Measurements from ENCODE around the gene NPHP3.
A peak's percentile ranks its signal among the peaks of the same experiment; 100 is the strongest.

Gene NPHP3

DNA sequence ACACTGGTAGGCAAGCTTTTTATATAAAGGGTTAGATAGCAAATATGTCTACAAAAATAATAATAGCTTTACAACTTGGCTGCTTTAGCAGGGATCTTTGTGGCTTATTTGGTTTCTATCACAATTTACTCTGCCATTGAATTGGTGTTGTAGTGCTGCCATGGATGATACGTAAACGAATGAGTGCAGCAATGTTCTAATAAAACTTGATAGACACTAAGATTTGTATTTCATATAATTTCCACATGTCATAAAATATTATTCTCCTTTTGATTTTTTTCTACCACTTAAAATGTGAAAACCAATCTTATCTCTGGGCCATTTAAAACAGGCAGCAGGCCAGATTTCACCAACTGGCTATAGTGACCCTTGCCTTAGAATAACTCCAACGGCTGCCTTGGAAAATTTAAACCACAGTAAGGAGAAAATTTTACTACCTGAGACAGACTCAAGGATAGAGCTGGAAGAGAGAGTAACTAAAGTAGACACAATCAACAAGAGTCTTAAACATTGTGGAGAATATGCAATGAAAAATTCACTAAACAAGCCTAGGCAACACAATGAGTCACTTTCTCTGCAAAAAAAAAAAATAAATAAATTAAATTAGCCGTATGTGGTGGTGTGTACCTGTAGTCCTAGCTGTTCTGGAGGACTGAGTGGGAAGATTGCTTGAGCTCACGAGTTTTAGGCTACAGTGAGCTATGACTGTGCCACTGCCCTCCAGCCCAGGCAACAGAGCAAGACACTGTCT is 8.1 kb downstream of the NPHP3 start:
- no peak for DNase-seq
- in situ Hi-C loops (cut with HindIII; ENCODE audit: low pct_ligation_motif_present, low pct_unique_long_range_greater_than_20kb, low sequenced_read_pairs), result no loop called here

DNA sequence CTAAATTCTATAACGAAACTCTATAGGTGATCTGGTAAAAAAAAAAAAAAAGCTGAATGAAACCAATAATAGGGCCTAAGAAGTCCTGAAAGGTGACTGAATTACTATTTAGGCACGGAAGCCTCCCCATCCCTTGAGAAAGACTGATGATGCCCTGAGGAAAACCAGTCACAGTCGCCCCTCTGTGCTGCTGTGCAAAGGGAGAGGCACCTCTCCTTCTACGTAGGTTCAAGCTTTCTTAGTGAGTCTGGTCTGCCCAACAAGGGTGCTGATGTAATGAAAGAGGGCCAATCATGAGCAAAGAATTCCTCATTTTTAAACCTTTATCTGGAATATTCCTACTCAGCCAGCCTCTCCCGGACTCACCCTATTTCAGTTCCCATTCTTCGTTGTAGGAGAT is 11.9 kb downstream of the NPHP3 start:
- DNase-seq, result no peak
- in situ Hi-C loops (cut with HindIII; ENCODE audit: low pct_ligation_motif_present, low pct_unique_long_range_greater_than_20kb, low sequenced_read_pairs), result no loop called here

DNA sequence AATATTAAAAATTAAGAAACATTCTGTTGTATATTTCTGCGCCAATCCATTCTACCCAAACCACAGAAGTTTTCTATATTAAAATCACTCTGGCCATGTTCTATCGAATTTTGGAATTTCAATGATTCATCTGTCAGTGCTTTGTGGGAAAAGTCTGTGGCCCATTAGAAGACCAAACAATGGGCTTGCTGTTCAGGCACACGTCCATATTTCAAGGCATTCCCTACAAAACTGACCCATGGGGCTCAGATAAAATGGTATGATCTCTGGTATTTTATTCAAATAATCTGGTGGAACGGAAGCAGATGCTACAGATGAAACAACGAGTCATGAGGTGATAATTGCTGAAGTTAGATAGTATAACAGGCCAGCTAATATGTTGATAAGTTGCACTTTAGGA is 12.4 kb downstream of the NPHP3 start:
- in situ Hi-C loops (cut with HindIII; ENCODE audit: low pct_ligation_motif_present, low pct_unique_long_range_greater_than_20kb, low sequenced_read_pairs), result no loop called here
- no peak for DNase-seq

DNA sequence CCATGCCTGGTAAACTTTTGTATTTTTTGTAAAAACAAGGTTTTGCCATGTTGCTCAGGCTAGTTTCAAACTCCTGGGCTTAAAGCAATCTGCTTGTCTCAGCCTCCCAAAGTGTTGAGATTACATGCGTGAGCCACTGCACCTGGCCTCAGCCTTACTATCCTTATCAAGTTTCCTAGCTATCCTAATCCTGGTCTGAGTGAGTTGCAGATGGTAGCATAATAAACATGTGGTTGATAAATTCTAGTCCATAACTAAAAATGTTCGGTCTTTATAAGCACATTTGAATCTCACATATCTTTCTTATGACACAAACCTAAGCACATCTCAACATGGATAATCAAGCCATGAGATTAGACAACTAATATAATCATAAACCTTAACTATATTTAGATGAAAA is 18.5 kb downstream of the NPHP3 start:
- no peak for DNase-seq
- in situ Hi-C loops (cut with HindIII; ENCODE audit: low pct_ligation_motif_present, low pct_unique_long_range_greater_than_20kb, low sequenced_read_pairs), result no loop called here

DNA sequence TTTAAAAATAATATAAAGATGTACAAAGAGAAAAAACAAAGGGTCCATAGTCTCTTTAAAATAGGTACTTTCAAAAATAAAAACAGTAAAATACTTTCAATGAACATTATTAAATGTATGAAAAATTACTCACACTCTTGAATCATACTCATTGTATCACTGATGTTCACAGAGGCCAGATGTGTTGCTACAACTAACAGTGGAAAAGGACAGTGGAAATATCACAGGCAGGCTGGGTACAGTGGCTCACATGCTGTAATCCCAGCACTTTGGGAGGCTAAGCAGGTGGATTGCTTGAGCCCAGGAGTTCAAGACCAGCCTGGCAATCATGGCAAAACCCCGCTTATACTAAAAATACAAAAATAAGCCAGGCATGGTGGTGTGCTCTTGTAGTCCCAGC is 26.8 kb downstream of the NPHP3 start:
- in situ Hi-C loops (cut with HindIII; ENCODE audit: low pct_ligation_motif_present, low pct_unique_long_range_greater_than_20kb, low sequenced_read_pairs), result no loop called here
- no peak for DNase-seq

DNA sequence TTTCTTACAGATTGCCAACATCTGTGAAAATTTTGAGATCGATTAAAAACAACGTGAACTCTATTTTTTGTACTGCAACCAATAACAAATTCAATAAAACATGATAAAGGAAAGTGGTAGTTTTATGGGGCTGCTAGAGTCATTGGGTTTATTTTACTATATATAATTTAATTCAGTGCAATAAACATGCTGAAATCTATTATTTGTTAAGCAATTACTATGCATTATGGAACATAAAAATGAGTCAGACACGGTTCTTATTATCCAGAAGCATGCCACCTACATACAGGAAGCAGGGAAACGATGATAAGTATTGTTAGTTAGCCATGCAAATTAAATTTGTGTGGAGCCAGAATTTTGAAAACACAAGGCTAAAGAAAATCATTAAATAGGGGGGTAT is 27.2 kb downstream of the NPHP3 start:
- in situ Hi-C loops (cut with HindIII; ENCODE audit: low pct_ligation_motif_present, low pct_unique_long_range_greater_than_20kb, low sequenced_read_pairs), result no loop called here
- DNase-seq, result no peak

DNA sequence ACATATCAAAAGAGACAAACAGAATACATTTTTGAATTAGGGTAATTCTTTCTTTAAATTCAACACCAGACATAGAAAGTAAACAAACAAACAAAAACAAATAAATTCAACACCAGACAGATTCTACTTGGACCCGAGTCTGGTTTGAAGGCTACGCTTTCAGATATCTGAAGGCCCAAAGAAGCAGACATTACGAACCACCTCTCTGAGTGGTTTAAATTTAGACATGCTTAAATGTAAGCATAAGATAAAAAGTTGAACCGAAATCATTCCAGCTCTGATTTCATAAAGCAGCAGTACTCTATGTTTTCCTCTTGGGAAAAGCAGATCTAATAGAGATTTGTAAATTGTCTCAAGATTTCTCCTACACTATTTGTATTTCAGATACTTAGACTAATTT is 32.2 kb downstream of the NPHP3 start:
- DNase-seq, result no peak
- in situ Hi-C loops (cut with HindIII; ENCODE audit: low pct_ligation_motif_present, low pct_unique_long_range_greater_than_20kb, low sequenced_read_pairs), result no loop called here

DNA sequence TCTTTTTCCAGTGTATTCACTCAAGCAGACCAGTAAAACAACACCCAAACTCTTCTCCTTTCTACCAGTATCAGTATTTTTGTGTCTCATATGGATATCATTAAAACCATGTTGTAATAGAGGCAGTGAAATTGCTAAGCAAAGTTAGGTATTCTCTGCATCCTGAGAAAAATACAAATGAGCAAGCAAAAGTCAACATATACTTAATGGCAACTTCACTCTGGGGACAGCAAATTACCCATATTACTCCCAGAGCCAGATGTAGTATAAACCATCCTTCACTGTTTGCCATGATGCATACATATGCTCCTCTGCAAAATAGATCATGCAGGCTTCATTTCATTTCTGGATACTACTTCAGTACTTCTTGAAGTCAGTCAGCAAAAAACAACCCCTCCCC is 40.0 kb downstream of the NPHP3 start:
- in situ Hi-C loops (cut with HindIII; ENCODE audit: low pct_ligation_motif_present, low pct_unique_long_range_greater_than_20kb, low sequenced_read_pairs), result no loop called here
- no peak for DNase-seq

DNA sequence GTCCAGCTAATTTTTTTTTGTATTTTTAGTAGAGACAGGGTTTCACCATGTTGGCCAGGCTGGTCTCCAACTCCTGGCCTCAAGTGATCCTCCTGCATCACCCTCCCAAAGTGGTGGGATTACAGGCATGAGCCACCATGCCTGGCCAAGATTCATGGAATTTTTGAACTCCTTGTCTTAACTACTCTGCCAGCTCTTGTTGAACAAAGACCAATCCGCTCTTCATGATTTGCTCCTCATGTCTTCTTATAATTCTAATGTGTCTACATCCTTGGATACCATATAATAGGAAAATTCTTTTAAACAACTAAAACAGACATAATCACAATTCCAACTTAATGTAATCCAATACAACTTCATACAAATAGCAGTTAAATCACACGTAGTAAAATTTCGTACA is 40.8 kb downstream of the NPHP3 start:
- no peak for DNase-seq
- in situ Hi-C loops (cut with HindIII; ENCODE audit: low pct_ligation_motif_present, low pct_unique_long_range_greater_than_20kb, low sequenced_read_pairs), result no loop called here

DNA sequence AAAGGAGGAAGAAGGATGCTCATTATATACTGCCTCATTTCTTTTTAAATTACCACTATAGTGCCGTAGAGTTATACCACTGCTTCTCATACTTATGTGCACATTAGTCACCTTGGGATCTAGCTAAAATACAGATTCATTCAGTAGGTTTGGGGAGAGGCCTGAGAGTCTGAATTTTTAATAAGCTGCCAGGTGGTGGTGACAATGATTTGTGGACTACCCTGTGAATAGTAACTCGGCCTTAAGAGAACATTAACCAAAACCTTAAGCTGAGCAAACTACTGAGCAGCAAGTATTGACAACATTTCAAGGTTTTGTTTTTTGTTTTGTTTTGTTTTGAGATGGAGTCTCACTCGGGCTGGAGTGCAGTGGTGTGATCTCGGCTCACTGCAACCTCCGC is 42.3 kb downstream of the NPHP3 start:
- DNase-seq, result peak; percentile 1
- in situ Hi-C loops (cut with HindIII; ENCODE audit: low pct_ligation_motif_present, low pct_unique_long_range_greater_than_20kb, low sequenced_read_pairs), result no loop called here

DNA sequence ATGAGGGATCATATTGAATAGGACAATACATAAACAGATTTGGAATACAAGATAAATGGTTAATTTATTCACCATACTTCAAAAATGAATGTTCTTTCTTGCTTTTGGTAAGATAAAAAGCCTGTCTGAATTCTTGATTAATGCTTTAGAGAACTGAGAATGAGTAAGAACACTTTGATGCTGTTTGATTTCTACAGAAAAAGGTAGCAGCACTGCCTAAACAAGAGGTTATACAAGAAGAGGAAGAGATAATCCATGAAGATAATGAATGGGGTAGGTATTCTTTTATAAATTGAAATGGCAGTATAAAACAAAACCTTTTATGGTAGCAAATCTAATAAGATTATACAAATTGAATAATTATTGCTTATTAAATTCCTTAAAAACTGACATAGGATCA is 46.8 kb downstream of the NPHP3 start:
- in situ Hi-C loops (cut with HindIII; ENCODE audit: low pct_ligation_motif_present, low pct_unique_long_range_greater_than_20kb, low sequenced_read_pairs), result no loop called here

DNA sequence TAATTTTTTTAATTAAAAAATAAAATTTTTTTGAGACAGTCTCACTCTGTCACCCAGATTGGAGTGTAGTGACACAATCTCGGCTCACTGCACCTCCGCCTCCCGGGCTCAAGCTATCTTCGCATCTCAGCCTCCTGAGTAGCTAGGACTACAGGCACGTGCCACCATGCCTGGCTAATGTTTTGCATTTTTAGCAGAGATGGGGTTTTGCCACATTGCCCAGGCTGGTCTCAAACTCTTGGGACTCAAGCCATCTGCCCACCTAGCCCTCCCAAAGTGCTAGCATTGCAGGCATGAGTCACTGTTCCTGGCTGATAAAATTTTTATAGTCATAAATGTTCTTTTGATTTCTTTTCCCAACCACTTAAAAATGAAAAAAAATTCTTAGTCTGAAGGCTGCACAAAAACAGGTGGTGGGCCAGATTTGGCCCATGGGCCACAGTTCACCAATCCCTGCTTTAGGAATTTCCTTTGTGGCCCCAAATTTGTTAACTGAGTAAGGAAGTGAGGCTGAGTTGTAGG is 52.9 kb downstream of the NPHP3 start:
- DNase-seq, result no peak
- in situ Hi-C loops (cut with HindIII; ENCODE audit: low pct_ligation_motif_present, low pct_unique_long_range_greater_than_20kb, low sequenced_read_pairs), result no loop called here

More for the DNA sequence above, 46.8 kb downstream of the NPHP3 start:
- DNase-seq, result no peak

DNA sequence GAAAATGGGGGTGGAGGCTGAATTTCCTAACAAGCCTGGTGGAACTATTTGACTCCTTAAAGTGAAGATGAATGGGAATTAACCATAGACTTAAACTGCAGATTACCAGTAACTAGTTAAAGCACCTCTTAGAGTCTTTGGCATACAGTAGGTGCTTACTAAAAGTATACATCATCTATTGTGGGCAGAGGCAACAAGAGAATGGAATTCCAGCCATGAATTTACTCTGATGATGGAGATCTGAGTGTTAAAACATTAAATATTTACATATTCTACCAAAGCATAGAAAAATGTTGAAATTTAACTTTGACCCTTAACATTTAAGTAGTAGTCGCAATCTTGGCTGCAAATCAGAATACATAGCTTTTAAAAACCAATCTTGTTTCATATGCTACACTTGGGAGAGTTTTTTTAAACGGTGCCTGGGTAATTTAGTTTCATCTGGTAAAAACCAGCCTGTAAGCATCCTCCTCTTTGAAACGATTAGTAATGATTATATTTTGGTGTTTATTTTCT is 56.9 kb downstream of the NPHP3 start:
- no peak for DNase-seq
- in situ Hi-C loops (cut with HindIII; ENCODE audit: low pct_ligation_motif_present, low pct_unique_long_range_greater_than_20kb, low sequenced_read_pairs), result no loop called here

DNA sequence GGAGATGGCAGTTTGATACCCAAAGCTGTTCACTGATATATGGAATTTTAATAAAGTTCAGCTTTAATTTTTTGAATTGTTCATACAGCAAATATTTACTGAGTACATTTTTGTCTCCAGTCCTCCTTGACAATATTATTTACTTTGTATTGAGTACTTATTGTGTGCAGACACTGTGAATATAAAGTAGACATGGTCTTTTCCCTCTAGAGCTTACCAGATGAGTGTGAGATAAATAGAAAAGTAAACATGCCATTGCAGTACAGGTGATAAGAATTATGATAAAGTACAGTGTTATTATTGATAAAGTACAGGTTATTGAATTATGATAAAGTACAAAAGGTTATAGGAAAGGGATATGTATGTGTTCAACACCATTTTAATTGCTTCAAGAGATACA is 60.0 kb downstream of the NPHP3 start:
- in situ Hi-C loops (cut with HindIII; ENCODE audit: low pct_ligation_motif_present, low pct_unique_long_range_greater_than_20kb, low sequenced_read_pairs), result no loop called here
- DNase-seq, result no peak

DNA sequence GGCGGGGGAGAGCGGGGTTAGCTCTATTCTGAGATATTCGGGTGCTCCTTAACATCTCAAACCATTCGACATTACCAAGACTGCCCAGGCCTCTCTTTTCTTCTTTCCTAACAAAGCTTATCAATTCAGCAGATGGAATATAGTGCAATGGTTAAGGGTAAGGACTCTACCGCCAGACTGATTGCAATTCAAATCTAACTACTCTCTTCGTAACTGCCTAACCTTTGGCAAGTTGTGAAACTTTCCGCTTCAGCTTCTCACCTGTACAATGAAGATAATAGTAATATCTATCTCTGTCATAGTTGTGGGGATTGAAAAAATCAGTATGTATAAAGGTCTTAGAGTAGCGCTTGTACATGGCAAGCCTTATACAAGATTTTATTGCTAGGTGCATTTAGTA is 61.1 kb downstream of the NPHP3 start:
- DNase-seq, result no peak

DNA sequence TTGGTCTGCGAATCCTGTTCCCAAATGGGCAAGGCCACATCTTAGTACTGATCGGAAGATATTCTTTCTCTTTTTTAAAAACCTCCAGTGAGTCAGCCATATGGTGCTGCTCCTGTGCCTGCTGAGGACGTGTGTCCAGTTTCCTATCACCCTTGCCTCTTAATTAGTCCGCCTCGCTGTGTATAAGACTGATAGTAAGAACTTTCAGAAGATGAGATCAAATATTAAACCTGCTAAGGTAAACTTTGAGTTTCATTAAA is 61.5 kb downstream of the NPHP3 start:
- peak; percentile 19 for DNase-seq
- in situ Hi-C loops (cut with HindIII; ENCODE audit: low pct_ligation_motif_present, low pct_unique_long_range_greater_than_20kb, low sequenced_read_pairs), result no loop called here

More for the DNA sequence above, 61.1 kb downstream of the NPHP3 start:
- in situ Hi-C loops (cut with HindIII; ENCODE audit: low pct_ligation_motif_present, low pct_unique_long_range_greater_than_20kb, low sequenced_read_pairs), result no loop called here

DNA sequence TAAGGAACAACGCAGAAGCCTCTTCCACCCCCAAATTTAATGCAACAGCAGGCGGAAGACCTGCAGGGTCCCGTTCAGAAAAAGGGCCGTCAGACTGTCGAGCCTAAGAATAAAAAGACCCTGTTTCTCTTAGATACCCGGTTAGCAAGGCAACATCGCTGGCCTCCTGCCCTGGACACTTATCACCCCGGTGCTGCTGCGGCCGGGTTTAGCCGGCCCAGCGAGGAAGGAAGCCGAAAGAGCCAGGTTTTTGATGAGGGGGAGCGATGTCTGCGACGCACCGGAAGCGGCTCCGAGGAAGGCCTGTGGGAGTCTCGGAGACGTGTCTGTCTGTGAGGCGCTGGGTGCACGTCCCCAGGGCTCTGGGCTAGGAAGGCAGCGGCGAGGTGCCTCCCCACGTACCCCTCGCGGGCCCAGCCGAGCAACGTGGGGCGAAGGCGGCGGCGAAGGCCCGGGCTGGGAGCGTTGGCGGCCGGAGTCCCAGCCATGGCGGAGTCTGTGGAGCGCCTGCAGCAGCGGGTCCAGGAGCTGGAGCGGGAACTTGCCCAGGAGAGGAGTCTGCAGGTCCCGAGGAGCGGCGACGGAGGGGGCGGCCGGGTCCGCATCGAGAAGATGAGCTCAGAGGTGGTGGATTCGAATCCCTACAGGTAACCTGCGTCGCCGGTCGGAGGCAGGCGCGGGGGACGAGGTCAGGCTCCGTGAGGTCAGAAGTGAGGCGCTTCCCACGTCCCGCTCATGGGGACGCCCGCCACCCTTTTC is 62.0 kb downstream of the NPHP3 start, which contains the start of gene UBA5:
Gene UBA5 (plus strand): TSS at position 278 of the 759 bp plus-strand sequence. CDS start 209 bp downstream, at position 487.
- peak; percentile 59 for DNase-seq
- in situ Hi-C loops (cut with HindIII; ENCODE audit: low pct_ligation_motif_present, low pct_unique_long_range_greater_than_20kb, low sequenced_read_pairs), result no loop called here

DNA sequence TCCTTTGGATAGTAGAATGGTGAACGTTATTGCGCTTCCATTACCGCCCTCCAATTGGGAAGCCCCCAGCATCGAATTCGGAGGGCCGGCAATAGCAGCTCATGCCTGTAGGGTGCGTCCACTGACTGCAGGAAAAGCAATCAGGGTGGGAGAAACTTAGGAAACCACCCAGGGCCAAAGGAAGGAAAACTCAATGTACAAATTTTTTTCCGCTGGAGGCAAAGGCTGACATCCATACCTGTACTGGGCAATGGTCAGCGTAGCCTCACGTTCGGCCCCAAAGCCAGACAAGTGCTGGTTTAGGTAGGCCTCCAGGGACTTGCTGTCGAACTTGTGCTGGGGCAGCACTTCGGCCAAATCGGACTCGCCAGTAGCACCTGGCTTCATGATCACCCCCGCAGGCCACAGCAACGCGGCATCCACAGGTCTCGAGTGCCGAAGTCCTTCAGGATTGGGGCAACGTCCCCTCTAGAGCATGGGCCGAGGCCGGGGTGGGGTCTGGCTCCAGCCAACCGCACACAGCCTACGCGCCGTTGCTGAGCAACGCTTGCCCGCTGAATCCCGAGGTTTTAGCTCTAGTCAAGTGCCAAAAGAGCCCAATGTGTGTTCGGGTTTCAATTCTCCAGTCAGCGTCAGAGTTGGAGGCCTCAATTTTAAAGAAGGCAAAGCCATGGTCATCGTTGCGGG is 62.7 kb downstream of the NPHP3 start, which contains the start of gene ACAD11:
Gene ACAD11 (minus strand): TSS at position 445 of the 687 bp plus-strand sequence. CDS start 58 bp downstream, at position 387.
- DNase-seq, result peak; percentile 68
- in situ Hi-C loops (cut with HindIII; ENCODE audit: low pct_ligation_motif_present, low pct_unique_long_range_greater_than_20kb, low sequenced_read_pairs), result no loop called here

DNA sequence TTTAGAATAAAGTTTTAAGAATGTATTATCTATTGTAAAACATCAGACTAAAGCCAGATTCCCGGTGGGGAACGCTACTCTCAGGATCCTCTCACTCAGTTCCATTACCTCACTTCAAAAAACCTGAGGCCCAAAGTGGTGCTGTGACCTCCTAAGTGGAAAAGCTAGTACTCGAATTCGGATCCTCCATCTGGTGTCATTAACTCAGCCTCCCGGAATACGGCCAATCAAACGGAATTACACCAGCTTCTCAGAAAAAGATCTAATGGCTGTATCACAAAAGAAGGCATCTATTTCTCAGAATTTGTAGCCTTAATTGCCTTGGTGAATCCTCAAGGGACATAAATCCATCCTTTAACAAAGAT is 63.2 kb downstream of the NPHP3 start:
- DNase-seq, result no peak
- in situ Hi-C loops (cut with HindIII; ENCODE audit: low pct_ligation_motif_present, low pct_unique_long_range_greater_than_20kb, low sequenced_read_pairs), result no loop called here

All from ACHN (cell line).